Panc1 (cell line): ENCODE measurements around the gene CAPS2. TPM values are rescaled to one million over a fixed set of nuclear protein-coding genes. Genes with fewer than 3 reads are reported as not detected.

Experiments used
- ATAC-seq: fragments of 200-7000 bp; cut with Tn5 transposase; 2 replicates; pipeline ENCODE4 v1.9.1; 2020; ENCODE audit warnings: mild to moderate bottlenecking, moderate library complexity
- BruUV-seq: library from RNA; stranded (reverse); fragments of 400-500 nt; replicated peaks from 2 replicates; lab custom pipeline; 2021; lab: Mats Ljungman, UMichigan
- CTCF ChIA-PET: fragments of 300-600 bp; sonication (Branson Sonifier 250); formaldehyde crosslinking; loops from one replicate; lab custom pipeline; 2022; ENCODE audit warnings: antibody characterized with exemption; lab: Charles Lee
- POLR2A ChIA-PET: fragments of 300-600 bp; sonication (Branson Sonifier 250); formaldehyde crosslinking; loops from one replicate; lab custom pipeline; 2022; ENCODE audit warnings: antibody characterized with exemption; lab: Charles Lee
- DNase-seq: peaks from one replicate; pipeline ENCODE4 v3.0.0-alpha.2; 2010; ENCODE audit warnings: low read depth, low spot score
- H3K27ac ChIP-seq: 2 replicates; pipeline ENCODE4 v1.5.1; 2011; ENCODE audit warnings: mild to moderate bottlenecking, low read length, inconsistent platforms
- H3K27me3 ChIP-seq: fragments of 200-500 bp; sonication (Bioruptor generic); 2 replicates; pipeline ENCODE4 v1.6.0; 2014; ENCODE audit warnings: low read length, inconsistent platforms; ENCODE audit not compliant: control insufficient read depth, insufficient read depth
- H3K36me3 ChIP-seq: fragments of 200-500 bp; sonication (Bioruptor generic); 2 replicates; pipeline ENCODE4 v1.5.1; 2014; ENCODE audit warnings: inconsistent platforms, mild to moderate bottlenecking, low read length, moderate library complexity; ENCODE audit not compliant: control insufficient read depth, insufficient read depth
- H3K4me1 ChIP-seq: 2 replicates; pipeline ENCODE4 v1.5.1; 2011; ENCODE audit warnings: inconsistent platforms, mild to moderate bottlenecking, low read length, moderate library complexity; ENCODE audit not compliant: control insufficient read depth, insufficient read depth
- H3K4me3 ChIP-seq, 2 experiments: 2 replicates each; pipeline ENCODE4 v1.5.1; 2011 to 2012; ENCODE audit warnings: low read depth in 2 of 2, low read length in 2 of 2, mild to moderate bottlenecking in 2 of 2, inconsistent platforms in 1 of 2, moderate library complexity in 1 of 2
- H3K9me3 ChIP-seq: fragments of 200-500 bp; sonication (Bioruptor generic); 2 replicates; pipeline ENCODE4 v1.5.1; 2014; ENCODE audit warnings: low read depth, mild to moderate bottlenecking, inconsistent platforms, low read length, moderate library complexity; ENCODE audit not compliant: control insufficient read depth, insufficient read depth
- POLR2AphosphoS5 ChIP-seq: IDR thresholded peaks from 2 replicates; pipeline ENCODE4 v1.6.1; 2012; ENCODE audit warnings: mild to moderate bottlenecking, low read depth, low read length, moderate library complexity
- SIN3A ChIP-seq: IDR thresholded peaks from 2 replicates; pipeline ENCODE4 v1.6.1; 2012; ENCODE audit warnings: low read depth, mild to moderate bottlenecking, low read length, moderate library complexity, borderline replicate concordance; ENCODE audit not compliant: insufficient read depth
- TCF7L2 ChIP-seq: IDR thresholded peaks from 2 replicates; pipeline ENCODE4 v1.6.1; 2011; ENCODE audit warnings: mild to moderate bottlenecking, low read depth, low read length, inconsistent platforms
- in situ Hi-C: cut with HindIII; loops from 2 replicates; pipeline ENCODE4 v1.10.0; 2016; ENCODE audit warnings: low sequenced_read_pairs, low pct_unique_long_range_greater_than_20kb
- intact Hi-C: fragments of 100-400 bp; cut with micrococcal nuclease; formaldehyde crosslinking; loops from one replicate; pipeline ENCODE4 v1.10.0; 2022; ENCODE audit not compliant: unreplicated experiment
- total RNA-seq: library from RNA; stranded (reverse); gene quantifications from one replicate; pipeline ENCODE4 v1.2.1, GENCODE V29; 2021; ENCODE audit not compliant: unreplicated experiment
- TF ChIP-seq, protein P1 (sequence below), 2 experiments: IDR thresholded peaks; 2 replicates each; pipeline ENCODE4 v1.6.1; 2011 to 2012; ENCODE audit warnings: low read depth in 2 of 2, control low read depth in 1 of 2, low read length in 1 of 2, mild to moderate bottlenecking in 1 of 2, moderate library complexity in 1 of 2; ENCODE audit not compliant: insufficient read depth in 1 of 2
- TF ChIP-seq, protein P2 (sequence below): fragments of 450-650 bp; IDR thresholded peaks from 2 replicates; pipeline ENCODE4 v1.5.1; 2017; ENCODE audit warnings: mild to moderate bottlenecking

CAPS2 gene
- total RNA-seq, 1 experiment from 2014 or later = 11.8 TPM

DNA sequence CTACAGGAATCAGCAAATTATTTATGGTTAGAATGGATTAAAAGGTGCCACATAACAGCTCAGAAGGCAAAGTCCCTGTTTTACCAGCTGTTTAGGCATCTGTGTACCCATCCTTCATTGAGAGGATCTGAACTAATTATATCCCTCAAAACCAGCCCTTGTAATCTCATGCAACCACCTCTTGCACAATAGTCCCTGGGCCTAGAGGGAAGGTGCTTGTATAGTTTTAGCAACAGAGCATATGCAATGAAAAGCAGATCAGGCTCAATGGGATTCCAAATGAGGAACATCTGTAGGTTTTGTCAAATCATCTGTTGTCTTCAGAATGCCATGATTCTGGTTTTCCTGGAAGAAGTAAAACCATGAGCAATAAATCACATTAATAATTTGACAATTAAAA is 34.8 kb upstream of the CAPS2 start:
- no peak overlapping the region for H3K4me3 ChIP-seq
- DNase-seq (no peak), ATAC-seq (no peak)
- no peak overlapping the region for H3K27ac ChIP-seq
- BruUV-seq = no TSS peak
- POLR2A ChIA-PET = no interaction called here
- no peaks in the 10 kb centered on the region for H3K36me3 ChIP-seq
- no peaks in the 10 kb centered on the region for H3K27me3 ChIP-seq
- CTCF ChIA-PET = no interaction called here
- peaks cover 3% of the 10 kb centered on the region; the same call in 1 of the 2 replicates for H3K9me3 ChIP-seq
- no peaks in the 10 kb centered on the region for H3K4me1 ChIP-seq
- TF ChIP-seq, protein P1, sequence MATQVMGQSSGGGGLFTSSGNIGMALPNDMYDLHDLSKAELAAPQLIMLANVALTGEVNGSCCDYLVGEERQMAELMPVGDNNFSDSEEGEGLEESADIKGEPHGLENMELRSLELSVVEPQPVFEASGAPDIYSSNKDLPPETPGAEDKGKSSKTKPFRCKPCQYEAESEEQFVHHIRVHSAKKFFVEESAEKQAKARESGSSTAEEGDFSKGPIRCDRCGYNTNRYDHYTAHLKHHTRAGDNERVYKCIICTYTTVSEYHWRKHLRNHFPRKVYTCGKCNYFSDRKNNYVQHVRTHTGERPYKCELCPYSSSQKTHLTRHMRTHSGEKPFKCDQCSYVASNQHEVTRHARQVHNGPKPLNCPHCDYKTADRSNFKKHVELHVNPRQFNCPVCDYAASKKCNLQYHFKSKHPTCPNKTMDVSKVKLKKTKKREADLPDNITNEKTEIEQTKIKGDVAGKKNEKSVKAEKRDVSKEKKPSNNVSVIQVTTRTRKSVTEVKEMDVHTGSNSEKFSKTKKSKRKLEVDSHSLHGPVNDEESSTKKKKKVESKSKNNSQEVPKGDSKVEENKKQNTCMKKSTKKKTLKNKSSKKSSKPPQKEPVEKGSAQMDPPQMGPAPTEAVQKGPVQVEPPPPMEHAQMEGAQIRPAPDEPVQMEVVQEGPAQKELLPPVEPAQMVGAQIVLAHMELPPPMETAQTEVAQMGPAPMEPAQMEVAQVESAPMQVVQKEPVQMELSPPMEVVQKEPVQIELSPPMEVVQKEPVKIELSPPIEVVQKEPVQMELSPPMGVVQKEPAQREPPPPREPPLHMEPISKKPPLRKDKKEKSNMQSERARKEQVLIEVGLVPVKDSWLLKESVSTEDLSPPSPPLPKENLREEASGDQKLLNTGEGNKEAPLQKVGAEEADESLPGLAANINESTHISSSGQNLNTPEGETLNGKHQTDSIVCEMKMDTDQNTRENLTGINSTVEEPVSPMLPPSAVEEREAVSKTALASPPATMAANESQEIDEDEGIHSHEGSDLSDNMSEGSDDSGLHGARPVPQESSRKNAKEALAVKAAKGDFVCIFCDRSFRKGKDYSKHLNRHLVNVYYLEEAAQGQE (IDR thresholded peaks at IDR 0.05; ENCODE audit: insufficient read depth in 1 of 2, low read depth in 2 of 2, low read length in 1 of 2) = no peak
- TF ChIP-seq SIN3A = no peak
- TF ChIP-seq, protein P2, sequence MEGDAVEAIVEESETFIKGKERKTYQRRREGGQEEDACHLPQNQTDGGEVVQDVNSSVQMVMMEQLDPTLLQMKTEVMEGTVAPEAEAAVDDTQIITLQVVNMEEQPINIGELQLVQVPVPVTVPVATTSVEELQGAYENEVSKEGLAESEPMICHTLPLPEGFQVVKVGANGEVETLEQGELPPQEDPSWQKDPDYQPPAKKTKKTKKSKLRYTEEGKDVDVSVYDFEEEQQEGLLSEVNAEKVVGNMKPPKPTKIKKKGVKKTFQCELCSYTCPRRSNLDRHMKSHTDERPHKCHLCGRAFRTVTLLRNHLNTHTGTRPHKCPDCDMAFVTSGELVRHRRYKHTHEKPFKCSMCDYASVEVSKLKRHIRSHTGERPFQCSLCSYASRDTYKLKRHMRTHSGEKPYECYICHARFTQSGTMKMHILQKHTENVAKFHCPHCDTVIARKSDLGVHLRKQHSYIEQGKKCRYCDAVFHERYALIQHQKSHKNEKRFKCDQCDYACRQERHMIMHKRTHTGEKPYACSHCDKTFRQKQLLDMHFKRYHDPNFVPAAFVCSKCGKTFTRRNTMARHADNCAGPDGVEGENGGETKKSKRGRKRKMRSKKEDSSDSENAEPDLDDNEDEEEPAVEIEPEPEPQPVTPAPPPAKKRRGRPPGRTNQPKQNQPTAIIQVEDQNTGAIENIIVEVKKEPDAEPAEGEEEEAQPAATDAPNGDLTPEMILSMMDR = no peak
- no peak for TF ChIP-seq POLR2AphosphoS5
- in situ Hi-C loops = no loop called here
- intact Hi-C loops = no loop called here

DNA sequence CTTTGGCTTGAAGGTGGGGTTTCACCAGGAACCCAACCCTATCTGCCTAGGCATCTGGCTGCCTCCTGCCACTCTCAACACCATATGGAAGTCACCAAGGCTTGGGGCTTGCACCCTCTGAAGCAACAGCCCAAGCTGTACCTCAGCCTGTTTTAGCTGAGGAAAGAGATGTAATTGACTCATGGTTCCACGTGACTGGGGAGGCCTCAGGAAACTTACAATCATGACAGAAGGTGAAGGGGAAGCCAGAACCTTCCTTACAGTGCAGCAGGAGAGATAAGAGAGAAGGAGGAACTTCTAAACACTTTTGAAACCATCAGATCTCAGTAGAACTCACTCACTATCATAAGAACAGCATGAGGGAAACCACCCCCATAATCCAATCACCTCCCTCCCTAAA is 31.3 kb upstream of the CAPS2 start:
- in situ Hi-C loops = no loop called here
- no TSS peak for BruUV-seq
- TF ChIP-seq TCF7L2 (no peak), POLR2AphosphoS5 (no peak), SIN3A (no peak)
- TF ChIP-seq, protein P2 = no peak
- TF ChIP-seq, protein P1 (IDR thresholded peaks at IDR 0.05; ENCODE audit: insufficient read depth in 1 of 2, low read depth in 2 of 2, low read length in 1 of 2) = no peak
- Histone ChIP-seq H3K27me3 (no peaks in the 10 kb centered on the region), H3K4me3 (no peak overlapping the region), H3K9me3 (peaks cover 3% of the 10 kb centered on the region; the same call in 1 of the 2 replicates), H3K27ac (no peak overlapping the region), H3K4me1 (no peaks in the 10 kb centered on the region), H3K36me3 (no peaks in the 10 kb centered on the region)
- ATAC-seq (no peak), DNase-seq (no peak)
- ChIA-PET POLR2A (no interaction called here), CTCF (no interaction called here)
- intact Hi-C loops = no loop called here
